Pons (tissue), 1 donor: ENCODE measurements around the gene CDC23.
"Not testable (repeated sequence)": the region's sequence is repeated elsewhere in the genome, so short reads cannot be mapped to it uniquely, and the experiment has no call there.

Source experiments
- DNase-seq: peaks from one replicate; pipeline ENCODE4 v3.0.0-alpha.2; 2016; ENCODE audit warnings: low spot score

Gene CDC23

DNA sequence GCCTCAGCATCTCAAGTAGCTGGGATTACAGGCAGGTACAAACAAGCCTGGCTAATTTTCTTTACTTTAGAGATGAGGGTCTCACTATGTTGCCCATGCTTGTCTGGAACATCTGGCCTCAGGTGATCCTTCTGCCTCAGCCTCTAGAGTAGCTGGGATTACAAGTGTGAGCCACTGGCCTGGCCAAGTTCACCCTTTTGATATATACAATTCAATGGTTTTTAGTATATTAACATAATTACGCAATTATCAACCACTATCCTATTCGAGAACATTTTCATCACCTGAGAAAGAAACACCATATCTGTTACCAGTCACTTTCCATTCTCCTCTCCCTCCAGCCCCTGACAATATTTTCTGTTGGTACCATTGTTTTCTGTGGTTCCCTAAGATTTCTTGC is 3.7 kb upstream of the CDC23 start:
- DNase-seq: no peak

DNA sequence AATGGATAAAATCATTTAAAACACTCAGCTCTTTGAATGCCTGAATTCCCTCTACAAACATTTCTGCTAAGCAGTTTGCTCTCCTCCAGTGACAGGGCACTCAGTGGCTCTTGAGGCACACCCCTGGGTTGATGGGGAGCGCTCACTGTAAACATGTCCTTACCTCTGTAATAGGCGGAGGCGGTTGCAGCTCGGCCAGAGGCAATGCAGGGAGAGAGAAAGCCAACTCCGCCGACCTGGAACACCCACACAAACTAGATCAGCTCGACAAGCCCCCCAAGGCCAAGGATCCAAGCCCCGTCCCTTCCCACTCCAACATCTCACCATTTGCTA is 329 bp downstream of the CDC23 start:
- no peak for DNase-seq

DNA sequence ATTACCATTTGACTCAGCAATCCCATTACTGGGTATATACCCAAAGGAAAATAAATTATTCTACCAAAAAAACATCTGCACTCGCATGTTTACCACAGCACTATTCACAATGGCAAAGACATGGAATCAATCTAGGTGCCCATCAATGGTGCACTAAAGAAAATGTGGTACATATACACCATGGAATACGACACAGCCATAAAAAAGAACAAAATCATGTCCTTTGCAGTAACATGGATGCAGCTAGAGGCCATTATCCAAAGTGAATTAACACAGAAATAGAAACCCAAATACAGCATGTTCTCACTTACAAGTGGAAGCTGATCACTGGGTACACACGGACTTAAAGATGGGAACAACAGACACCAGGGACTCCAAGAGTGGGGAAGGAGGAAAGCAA is 2.1 kb downstream of the CDC23 start:
- DNase-seq: no peak

DNA sequence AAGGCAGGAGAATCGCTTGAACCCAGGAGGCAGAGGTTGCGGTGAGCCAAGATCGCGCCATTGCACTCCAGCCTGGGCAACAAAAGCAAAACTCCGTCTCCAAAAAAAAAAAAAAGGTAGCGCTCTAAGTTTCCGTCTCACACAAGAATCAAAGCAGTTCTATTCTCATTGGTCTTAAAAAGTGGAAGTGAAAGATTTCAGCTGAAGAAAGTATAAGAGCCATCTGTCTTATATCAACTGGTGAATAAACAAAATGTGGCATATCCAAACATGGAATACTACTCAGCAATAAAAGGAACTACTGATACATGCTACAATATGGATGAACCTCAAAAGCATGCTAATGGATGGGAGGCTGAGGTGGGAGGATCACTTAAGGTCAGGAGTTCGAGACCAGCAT is 19.3 kb downstream of the CDC23 start:
- DNase-seq: not testable (repeated sequence)

DNA sequence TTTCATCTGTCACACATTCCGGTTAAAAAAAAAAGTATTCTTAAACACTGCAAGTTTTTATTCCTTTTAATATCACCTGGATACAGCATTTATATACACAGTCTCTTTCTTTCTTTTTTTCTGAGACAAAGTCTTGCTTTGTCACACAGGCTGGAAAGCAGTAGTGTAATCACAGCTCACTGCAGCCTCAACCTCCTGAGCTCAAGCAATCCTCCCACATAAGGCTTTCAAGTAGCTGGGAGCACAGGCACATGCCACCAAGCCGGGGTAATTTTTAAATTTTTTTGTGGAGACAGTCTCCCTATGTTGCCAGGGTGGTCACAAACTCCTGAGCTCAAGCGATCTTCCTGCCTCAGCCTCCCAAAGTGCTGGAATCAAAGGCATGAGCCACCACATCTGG is 20.3 kb downstream of the CDC23 start:
- no peak for DNase-seq

DNA sequence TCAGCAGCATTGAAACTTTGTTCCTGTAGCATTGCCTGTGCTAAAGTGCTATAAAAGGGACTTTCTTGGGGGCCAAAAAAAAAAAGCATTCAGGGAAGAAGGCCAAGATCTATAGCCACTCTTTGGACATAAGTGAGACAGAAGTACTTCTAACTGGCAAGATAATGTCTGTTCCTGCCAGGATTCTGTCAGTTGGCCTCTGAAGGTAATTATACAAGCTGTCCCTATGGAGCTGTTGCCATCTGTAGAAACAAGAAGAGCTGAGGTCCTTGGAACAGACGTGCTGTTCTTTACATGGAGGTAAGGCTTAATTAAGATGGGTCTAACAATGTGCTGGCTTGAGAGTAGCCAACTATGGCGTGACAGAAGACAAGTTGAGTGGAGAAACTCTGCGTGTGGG is 24.5 kb downstream of the CDC23 start:
- no peak for DNase-seq

DNA sequence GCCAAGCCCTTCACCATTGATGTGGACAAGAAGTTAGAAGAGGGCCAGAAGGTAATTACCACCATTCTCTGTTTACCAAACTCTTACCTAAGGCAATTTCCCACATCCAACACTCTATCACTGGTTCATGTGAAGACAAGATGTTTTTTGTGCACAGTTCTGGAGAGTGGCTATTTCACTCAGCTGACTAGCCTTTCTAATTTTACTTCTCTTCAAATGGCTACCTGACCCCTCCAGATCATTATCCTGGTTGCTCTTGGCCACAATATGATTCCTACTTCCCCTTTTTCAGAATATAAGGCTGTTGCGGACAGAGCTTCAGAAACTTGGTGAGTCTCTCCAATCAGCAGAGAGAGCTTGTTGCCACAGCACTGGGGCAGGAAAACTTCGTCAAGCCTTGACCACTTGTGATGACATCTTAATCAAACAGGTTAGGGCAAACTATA is 27.1 kb downstream of the CDC23 start:
- DNase-seq: no peak

DNA sequence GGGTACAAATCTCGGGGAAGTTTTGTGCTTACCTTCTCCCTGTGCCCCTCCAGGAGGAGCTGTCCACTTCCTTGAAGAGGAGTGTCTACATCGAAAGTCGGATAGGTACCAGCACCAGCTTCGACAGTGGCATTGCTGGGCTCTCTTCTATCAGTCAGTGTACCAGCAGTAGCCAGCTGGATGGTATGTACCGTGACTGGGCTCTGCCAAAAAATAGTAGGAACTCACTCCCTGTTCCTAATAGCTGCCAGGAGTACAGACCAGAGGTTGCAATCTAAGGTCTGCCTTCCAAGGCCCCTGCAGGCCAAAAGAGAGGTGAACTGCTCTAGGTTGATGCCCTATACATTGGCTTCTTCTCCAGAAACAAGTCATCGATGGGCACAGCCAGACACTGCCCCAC is 30.3 kb downstream of the CDC23 start:
- no peak for DNase-seq

DNA sequence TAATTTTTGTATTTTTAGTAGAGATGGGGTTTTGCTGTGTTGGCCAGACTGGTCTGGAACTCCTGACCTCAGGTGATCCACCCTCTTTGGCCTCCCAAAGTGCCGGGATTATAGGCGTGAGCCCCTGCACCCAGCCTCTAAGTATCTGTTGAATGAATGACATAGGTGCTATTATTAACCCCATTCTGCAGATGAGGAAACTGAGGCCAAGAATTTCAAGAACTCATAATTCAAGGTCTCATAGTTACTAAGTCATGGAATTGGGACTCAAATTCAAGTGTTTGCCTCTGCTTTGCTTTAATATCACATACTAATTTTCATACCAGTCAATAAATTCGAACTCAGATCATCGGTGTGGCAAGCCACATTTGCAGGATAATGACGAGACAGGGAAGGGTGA is 32.3 kb downstream of the CDC23 start:
- no peak for DNase-seq

DNA sequence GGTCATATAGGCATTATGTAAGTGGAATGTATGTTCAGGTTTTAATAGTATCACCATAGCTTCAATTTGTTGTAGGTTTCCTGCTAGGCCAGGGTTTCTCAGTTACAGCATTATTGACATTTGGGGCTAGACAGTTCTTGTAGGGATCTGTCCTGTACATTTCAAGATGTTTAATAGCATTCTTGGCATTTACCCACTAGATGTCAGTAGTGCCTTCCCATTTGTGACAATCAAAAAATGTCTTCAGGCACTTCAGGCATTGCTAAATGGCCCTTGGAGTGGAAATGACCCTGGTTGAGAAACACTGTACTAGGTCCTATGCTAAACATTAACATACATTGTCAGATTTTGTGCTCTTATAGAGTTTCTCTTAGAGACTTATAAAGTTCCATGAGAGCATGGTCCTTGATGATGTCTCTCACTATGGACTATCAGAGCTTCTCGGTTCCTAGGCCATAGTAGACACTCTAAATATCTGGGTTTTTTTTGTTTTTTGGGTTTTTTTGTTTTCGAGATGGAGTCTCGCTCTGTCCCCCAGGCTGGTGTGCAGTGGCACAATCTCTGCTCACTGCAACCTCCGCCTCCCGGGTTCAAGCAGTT is 32.8 kb downstream of the CDC23 start:
- DNase-seq: peak; percentile 34

DNA sequence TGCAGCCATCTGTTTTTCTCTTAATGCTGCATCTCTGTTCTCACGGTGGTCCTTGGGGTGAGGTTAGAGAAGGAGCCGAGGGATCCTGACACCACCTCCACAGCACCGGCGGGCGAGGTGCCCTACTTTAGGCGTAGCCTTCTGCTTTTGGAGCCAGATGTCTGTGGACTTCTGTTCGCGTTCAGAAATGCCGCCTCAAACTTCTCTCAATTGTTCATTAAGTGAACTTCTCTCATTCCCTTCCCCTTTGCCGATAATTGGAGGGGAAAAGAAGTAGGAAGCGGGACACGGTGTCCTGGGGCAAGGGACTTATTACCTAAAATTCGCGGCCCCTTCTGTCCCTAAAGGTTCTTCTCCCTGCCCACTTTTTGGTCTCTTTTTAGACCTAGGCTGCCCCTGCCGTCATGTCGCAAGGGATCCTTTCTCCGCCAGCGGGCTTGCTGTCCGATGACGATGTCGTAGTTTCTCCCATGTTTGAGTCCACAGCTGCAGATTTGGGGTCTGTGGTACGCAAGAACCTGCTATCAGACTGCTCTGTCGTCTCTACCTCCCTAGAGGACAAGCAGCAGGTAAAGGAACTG is 33.8 kb downstream of the CDC23 start:
- no peak for DNase-seq

DNA sequence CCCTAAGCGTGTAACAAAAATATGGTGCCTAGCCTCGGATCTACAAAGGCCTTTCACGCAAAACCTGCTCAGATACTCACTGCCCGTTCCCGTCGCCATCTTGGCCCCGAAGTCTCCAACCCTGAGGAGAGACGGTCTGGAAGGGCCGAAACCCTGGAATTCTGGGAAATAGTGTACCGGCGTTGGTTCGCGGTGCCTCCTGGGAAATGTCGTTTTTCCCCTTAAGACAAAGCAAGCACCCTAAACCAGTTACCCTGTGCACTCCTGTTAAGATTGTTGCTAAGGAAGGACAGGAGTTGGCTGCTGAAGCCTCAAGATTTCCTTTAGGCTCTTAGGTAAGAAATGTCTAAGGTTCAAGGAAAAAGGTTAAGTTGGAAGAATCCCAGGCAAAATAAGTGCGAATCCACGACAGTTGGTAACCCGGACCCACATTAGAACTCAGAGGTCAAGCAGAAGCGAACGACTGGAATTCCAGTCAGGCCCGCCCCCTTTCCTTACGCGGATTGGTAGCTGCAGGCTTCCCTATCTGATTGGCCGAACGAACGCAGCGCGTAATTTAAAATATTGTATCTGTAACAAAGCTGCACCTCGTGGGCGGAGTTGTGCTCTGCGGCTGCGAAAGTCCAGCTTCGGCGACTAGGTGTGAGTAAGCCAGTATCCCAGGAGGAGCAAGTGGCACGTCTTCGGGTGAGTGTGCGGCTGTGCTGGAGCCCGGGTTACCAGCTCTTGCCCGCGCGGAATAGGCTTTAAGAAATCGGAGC is 34.4 kb downstream of the CDC23 start, which contains the start of the genes BRD8 and KIF20A:
TSS of gene BRD8 (minus strand) at position 115 of the 761 bp plus-strand sequence. CDS start at position 99, 16 bp downstream.
TSS of gene KIF20A (plus strand) at position 597 of the 761 bp plus-strand sequence. CDS start 569 bp downstream, outside the sequence.
- DNase-seq: peak; percentile 99

DNA sequence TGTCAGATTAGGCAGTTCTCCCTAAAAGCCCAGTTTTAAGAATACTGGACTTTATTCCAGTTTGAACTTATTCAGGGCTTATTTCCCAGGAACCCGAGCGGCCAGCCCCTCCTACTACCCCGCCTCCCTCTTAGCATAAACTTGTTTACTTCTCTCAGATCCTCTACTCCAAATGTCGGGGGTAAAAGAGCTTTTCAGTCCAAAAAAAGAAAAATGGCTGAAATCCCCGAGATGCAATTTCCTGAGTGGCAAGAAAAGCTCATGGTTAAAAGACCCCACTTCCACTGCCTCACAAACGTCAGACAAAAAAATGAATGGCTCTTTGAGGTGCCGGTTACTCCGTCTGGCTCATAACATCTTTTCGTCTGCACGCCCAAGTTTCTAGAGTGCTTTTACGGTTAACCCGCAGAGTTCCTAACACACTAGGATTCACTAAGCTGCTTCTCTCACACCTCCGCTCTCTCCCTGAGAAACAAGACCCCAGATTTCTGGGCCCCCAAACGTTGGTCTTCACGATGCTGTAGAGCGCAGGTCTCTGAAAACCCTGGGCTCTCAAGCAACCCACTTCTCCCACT is 35.1 kb downstream of the CDC23 start:
- peak; percentile 61 for DNase-seq

DNA sequence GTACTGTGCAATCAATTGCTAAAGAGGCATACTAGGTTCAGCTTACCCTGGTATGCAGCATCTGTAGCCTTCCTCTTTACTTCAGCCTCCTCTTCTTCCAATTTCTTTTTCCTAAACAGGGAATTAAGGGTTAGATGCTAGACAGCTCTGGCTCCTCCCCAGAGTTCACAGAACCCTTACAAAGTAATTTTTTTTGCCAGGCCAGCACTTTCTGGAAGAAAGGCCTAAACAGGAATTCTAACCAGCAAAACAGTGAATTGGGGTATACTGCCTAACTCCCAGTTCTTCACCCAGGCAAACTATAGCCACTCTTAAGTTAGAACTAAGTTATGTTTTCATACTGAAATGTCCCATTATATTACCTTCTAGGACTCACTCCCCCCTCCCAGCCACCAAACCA is 42.8 kb downstream of the CDC23 start:
- no peak for DNase-seq

DNA sequence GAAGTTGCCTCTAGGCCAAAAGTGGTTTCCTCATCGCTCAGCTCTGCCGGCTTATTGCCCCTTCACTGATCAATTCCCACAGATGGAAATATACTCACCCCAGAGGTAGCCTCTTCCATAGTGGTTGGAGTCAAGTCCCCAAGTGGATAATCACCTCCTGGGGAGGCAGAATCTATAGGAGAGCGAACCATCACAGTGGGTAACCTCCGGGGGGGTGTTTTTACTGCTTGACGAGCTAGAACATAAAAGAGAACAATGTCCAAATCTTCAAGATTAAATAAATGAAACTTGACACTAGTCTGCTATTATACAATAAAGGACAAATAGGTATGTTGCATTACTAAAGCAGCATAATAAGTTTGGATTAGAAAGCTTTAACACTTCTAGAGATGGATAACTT is 44.0 kb downstream of the CDC23 start:
- DNase-seq: no peak

DNA sequence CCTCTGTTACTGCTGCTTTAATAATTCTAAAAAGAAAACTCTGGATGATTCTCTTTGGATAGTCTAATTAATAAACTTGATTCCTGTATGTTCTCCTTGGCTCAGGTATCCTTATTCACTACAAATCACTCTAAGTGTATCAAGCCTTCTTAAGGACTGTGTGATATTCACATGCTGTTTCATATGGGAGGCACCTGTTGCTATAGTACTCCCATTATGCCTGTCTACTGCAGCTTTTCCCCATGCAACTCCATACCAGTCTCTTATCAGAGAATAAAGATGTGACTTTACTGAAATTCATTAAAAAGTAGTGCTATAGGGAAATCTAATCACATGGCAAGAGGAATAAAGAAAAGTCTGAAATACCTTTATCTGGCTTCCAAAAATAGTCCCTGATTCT is 49.4 kb downstream of the CDC23 start:
- DNase-seq: no peak

DNA sequence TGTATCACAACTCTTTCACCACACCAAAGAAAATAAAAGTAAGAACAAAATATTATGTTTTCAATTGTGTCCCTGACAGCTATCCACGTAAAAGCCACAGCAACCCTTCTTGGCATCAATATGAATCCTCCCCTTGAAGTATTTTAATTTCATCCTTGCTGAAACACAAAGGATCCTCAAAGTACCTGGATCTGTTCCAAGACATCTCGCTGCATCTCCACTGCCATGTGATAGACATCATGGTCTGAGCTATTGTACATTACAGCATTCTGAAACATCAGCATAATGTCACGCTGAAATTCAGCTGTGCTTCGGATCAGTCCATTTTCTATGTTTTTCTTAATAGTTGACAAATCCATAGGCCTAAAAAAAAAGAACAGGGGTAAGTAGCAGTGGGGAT is 52.4 kb downstream of the CDC23 start:
- DNase-seq: no peak

DNA sequence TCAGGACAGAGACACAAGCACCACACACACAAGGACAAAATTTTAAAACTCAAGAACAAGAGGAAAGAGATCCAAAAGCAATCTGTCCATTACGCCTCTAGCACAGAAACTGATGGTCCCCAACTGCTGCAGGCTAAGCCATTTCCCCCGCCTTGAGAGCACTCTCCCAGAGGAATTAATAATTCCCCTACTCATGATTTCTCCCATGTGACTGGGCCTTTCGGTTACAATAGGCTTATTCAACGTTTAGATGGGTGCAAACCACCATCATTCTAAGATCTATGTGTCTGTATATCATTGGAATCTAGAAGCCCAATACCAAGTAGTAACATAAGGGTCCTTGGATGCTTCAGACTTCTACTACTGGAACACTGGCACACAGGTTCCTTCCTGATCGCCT is 53.5 kb downstream of the CDC23 start:
- peak; percentile 80 for DNase-seq

DNA sequence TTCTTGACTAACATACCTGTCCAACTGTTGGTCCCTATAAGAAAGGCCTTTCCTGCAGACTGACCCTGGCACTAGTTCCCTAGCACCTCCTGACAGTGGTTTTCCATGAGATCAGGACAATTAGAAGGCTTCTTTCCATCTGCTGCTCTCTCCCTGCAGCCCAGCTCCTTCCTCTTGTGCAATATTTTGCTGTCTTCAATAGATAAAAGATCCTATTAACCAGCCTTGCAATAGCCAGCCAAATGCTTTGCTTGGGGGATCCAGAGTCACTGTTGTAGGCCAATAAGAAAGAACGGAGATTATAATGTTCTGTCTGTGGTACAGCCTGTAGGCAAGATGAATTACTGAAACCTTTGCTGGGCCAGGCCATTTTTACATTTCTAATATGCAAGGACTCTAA is 55.5 kb downstream of the CDC23 start:
- DNase-seq: no peak

DNA sequence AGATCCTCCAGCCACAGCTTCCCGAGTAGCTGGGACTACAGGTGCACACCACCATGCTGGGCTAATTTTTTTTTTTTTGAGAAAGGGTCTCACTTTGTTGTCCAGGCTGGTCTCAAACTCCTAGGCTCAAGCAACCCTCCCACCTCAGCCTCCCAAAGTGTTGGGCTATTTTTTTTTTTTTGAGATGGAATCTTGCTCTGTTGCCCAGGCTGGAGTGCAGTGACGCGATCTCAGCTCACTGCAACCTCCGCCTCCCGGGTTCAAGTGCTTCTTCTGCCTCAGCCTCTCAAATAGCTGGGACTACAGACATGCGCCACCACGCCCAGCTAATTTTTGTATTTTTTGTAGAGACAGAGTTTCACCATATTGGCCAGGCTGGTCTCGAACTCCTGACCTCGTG is 57.1 kb downstream of the CDC23 start:
- not testable (repeated sequence) for DNase-seq

DNA sequence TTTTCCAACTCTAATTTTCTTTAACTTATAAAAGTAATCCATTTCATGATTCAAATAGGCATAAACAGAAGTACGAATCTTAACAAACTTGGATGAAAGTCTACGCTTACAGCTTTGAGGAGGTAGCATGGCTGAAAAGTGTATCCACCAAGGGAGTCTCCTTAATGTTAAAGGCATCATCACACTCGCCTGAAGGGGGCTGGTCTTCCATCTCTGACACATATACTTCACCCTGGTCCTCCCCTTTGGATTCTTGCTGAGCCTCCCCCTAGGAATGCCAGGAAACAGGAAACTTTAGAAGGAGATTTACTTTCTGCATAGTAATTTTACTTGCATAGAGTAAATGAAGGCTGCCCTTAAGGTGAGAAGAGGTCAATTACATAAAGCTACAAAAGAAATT is 63.6 kb downstream of the CDC23 start:
- DNase-seq: no peak

DNA sequence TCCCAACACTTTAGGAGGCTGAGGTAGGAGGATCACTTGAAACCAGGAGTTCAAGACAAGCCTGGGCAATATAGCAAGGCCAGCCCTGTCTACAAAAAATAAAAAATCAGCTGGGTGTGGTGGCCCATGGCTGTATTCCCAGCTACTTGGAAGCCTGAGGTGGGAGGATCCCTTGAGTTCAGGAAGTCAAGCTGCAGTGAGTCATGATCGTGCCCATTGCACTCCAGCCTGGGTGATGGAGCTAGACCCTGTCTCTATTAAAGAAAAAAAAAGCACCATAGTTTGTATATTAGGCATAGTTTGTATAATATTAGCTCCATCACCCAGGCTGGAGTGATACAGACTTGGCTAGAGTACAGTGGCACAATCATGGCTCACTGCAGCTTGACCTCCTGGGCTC is 64.3 kb downstream of the CDC23 start:
- no peak for DNase-seq

DNA sequence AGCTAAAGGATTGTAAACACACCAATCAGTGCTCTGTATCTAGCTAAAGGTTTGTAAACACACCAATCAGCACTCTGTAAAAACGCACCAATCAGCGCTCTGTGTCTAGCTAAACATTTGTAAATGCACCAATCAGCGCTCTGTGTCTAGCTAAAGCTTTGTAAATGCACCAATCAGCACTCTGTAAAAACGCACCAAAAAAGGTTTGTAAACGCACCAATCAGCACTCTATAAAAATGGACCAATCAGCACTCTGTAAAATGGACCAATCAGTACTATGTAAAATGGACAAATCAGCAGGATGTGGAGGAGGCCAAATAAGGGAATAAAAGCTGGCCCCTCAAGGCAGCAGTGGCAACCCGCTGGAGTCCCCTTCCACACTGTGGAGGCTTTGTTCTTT is 69.5 kb downstream of the CDC23 start:
- DNase-seq: not testable (repeated sequence)
